Loucy (cell line): ENCODE measurements around the gene ERCC1.

Experiments used
- H2AFZ ChIP-seq: fragments of 200-600 bp; sonication (generic); 2 replicates; pipeline ENCODE4 v1.6.0; 2016; ENCODE audit warnings: antibody characterized with exemption, mild to moderate bottlenecking, low read length, moderate library complexity
- H3F3A ChIP-seq: fragments of 200-600 bp; 2 replicates; pipeline ENCODE4 v1.6.0; 2016; ENCODE audit warnings: antibody characterized with exemption, low read depth, mild to moderate bottlenecking
- H3K27me3 ChIP-seq: fragments of 200-600 bp; sonication (generic); 2 replicates; pipeline ENCODE4 v1.6.1; 2014; ENCODE audit warnings: low read length, mild to moderate bottlenecking; ENCODE audit not compliant: insufficient read depth, poor library complexity, severe bottlenecking
- H3K36me3 ChIP-seq: fragments of 200-600 bp; sonication (generic); 2 replicates; pipeline ENCODE4 v1.6.1; 2016; ENCODE audit warnings: low read length; ENCODE audit not compliant: insufficient read depth
- H3K4me1 ChIP-seq: fragments of 200-600 bp; sonication (generic); 2 replicates; pipeline ENCODE4 v1.5.1; 2014; ENCODE audit warnings: low read length, mild to moderate bottlenecking; ENCODE audit not compliant: insufficient read depth, poor library complexity, severe bottlenecking
- H3K4me2 ChIP-seq: fragments of 200-600 bp; sonication (generic); 2 replicates; pipeline ENCODE4 v1.6.0; 2014; ENCODE audit warnings: antibody characterized with exemption, low read length, low read depth, mild to moderate bottlenecking; ENCODE audit not compliant: poor library complexity, severe bottlenecking
- H3K4me3 ChIP-seq: fragments of 200-600 bp; sonication (generic); 2 replicates; pipeline ENCODE4 v1.5.1; 2014; ENCODE audit warnings: low read length, mild to moderate bottlenecking, mixed read lengths; ENCODE audit not compliant: poor library complexity, severe bottlenecking
- H3K79me2 ChIP-seq: fragments of 200-600 bp; sonication (generic); 2 replicates; pipeline ENCODE4 v1.6.1; 2014; ENCODE audit warnings: low read length; ENCODE audit not compliant: insufficient read depth
- H3K9ac ChIP-seq: fragments of 200-600 bp; sonication (generic); 2 replicates; pipeline ENCODE4 v1.6.0; 2014; ENCODE audit warnings: mild to moderate bottlenecking, low read depth, low read length, moderate library complexity; ENCODE audit not compliant: poor library complexity, severe bottlenecking
- H3K9me2 ChIP-seq: fragments of 200-600 bp; sonication (generic); replicated peaks from 2 replicates; pipeline ENCODE4 v1.6.1; 2016; ENCODE audit warnings: low read depth, low read length, mixed read lengths
- H3K9me3 ChIP-seq: fragments of 200-600 bp; sonication (generic); 2 replicates; pipeline ENCODE4 v1.6.1; 2014; ENCODE audit warnings: mild to moderate bottlenecking, antibody characterized with exemption, low read length, low read depth; ENCODE audit not compliant: insufficient read depth
- H4K20me1 ChIP-seq: fragments of 200-600 bp; sonication (generic); 2 replicates; pipeline ENCODE4 v1.6.0; 2014; ENCODE audit warnings: antibody characterized with exemption, low read length, mild to moderate bottlenecking; ENCODE audit not compliant: insufficient read depth, poor library complexity, severe bottlenecking
- CTCF ChIP-seq: fragments of 200-600 bp; sonication (generic); conservative IDR thresholded peaks from 2 replicates; pipeline ENCODE4 v1.5.1; 2014; ENCODE audit warnings: mild to moderate bottlenecking, antibody characterized with exemption, low read length
- EZH2phosphoT487 ChIP-seq: fragments of 200-600 bp; IDR thresholded peaks from 2 replicates; pipeline ENCODE4 v1.6.1; 2018; ENCODE audit warnings: antibody characterized with exemption, mild to moderate bottlenecking, moderate library complexity, borderline replicate concordance

Gene ERCC1

GRCh38 chr19:45448425-45448756, 24.7 kb upstream of the ERCC1 start:
- no peaks in the 10 kb centered on the region for H3K27me3 ChIP-seq
- no peaks in the 10 kb centered on the region for H3K9me3 ChIP-seq
- no peaks in the 10 kb centered on the region for H3K9me2 ChIP-seq
- TF ChIP-seq EZH2phosphoT487 (no peak), CTCF (no peak)
- peaks cover 15% of the 10 kb centered on the region for H3K4me1 ChIP-seq
- no peaks in the 10 kb centered on the region for H3K36me3 ChIP-seq
- H3K4me3 ChIP-seq: no peak overlapping the region
- no peak overlapping the region for H2AFZ ChIP-seq
- H3K79me2 ChIP-seq: no peaks in the 10 kb centered on the region
- H4K20me1 ChIP-seq: no peaks in the 10 kb centered on the region
- H3F3A ChIP-seq: peaks cover 7% of the 10 kb centered on the region; the same call in 1 of the 2 replicates
- H3K4me2 ChIP-seq: no peak overlapping the region
- H3K9ac ChIP-seq: no peak overlapping the region

GRCh38 chr19:45446944-45447343, 23.2 kb upstream of the ERCC1 start:
- Histone ChIP-seq H3K9me2 (no peaks in the 10 kb centered on the region), H2AFZ (no peak overlapping the region), H3K4me1 (peaks cover 24% of the 10 kb centered on the region), H3K9me3 (no peaks in the 10 kb centered on the region), H3F3A (no peaks in the 10 kb centered on the region), H3K27me3 (no peaks in the 10 kb centered on the region), H3K36me3 (no peaks in the 10 kb centered on the region), H3K4me3 (no peak overlapping the region), H3K9ac (no peak overlapping the region), H3K4me2 (no peak overlapping the region), H4K20me1 (no peaks in the 10 kb centered on the region), H3K79me2 (no peaks in the 10 kb centered on the region)
- TF ChIP-seq CTCF (no peak), EZH2phosphoT487 (no peak)

- H3K4me3 ChIP-seq: no peak overlapping the region
- H3K36me3 ChIP-seq: no peaks in the 10 kb centered on the region
- TF ChIP-seq EZH2phosphoT487 (no peak), CTCF (peak; percentile 57)
- H3K9me3 ChIP-seq: no peaks in the 10 kb centered on the region
- peaks cover 20% of the 10 kb centered on the region for H3K4me1 ChIP-seq
- no peaks in the 10 kb centered on the region for H3K9me2 ChIP-seq
- no peaks in the 10 kb centered on the region for H4K20me1 ChIP-seq
- H3F3A ChIP-seq: no peaks in the 10 kb centered on the region
- H3K4me2 ChIP-seq: no peak overlapping the region
- H3K79me2 ChIP-seq: no peaks in the 10 kb centered on the region
- no peak overlapping the region for H3K9ac ChIP-seq
- no peak overlapping the region for H2AFZ ChIP-seq
- H3K27me3 ChIP-seq: no peaks in the 10 kb centered on the region
Measured at GRCh38 chr19:45446295-45446694, 22.6 kb upstream of the ERCC1 start.
